NCI-H1694 (cell line): ENCODE results near the gene TMEM51.
"Not testable (repeated sequence)": the region's sequence is repeated elsewhere in the genome, so short reads cannot be mapped to it uniquely, and the experiment has no call there.

Experiments
- DNase-seq: peaks from one replicate; lab custom pipeline; 2025; lab: John Stamatoyannopoulos, UW

Gene TMEM51

GRCh38 chr1:15154480-15155036 lies 1.0 kb downstream of the TMEM51 start:
- DNase-seq = no peak

DNA sequence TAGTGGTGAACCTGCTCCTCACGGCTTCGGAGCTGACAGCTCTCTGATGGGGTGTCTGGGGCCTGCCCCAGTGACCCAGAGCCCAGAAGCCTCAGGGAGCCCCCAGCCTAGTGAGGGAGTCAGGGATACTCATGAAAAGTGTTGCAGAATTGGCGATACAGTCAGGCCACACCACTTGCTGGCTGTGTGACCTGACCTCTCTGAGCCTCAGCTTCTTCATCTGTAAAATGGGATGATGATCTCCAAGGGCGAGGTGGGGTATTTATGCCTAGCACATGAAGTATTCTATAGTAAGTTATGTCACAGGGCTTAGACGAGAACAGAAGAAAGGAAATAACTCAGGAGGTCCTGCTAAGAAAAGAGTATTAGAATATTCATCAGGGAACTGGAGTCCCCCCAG lies 1.6 kb downstream of the TMEM51 start:
- no peak for DNase-seq

- peak; percentile 27 for DNase-seq
Measured at GRCh38 chr1:15155888-15156741, 2.6 kb downstream of the TMEM51 start.

DNA sequence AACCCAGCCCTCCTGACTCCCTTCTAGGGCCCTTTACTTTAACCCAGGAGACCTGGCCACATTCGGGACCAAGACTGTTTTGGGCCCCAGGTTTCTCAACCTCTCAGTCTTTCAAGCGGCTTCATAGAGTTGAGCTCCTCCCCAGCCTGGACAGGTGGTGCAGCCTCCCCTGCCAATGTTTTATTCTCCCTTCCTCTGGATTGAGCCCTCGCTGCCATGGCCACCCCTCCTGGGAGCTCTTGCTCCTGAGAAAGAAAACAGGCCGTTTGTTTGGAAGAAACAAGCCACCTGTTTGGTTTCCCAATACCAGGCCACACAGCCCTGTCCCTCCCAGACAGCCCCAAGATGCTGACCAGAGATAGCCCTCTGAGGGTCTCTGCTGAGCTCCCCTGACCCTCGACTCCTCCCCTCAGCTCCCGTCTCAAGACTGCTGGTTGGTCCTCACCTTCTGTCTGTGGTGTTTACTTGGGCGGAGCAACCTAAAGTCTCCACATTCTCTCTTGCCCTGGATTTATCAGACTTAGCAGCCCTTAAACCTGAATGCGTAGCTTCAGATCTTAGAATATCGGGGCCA lies 3.3 kb downstream of the TMEM51 start:
- no peak for DNase-seq

GRCh38 chr1:15157524-15158399 lies 4.2 kb downstream of the TMEM51 start:
- no peak for DNase-seq

DNA sequence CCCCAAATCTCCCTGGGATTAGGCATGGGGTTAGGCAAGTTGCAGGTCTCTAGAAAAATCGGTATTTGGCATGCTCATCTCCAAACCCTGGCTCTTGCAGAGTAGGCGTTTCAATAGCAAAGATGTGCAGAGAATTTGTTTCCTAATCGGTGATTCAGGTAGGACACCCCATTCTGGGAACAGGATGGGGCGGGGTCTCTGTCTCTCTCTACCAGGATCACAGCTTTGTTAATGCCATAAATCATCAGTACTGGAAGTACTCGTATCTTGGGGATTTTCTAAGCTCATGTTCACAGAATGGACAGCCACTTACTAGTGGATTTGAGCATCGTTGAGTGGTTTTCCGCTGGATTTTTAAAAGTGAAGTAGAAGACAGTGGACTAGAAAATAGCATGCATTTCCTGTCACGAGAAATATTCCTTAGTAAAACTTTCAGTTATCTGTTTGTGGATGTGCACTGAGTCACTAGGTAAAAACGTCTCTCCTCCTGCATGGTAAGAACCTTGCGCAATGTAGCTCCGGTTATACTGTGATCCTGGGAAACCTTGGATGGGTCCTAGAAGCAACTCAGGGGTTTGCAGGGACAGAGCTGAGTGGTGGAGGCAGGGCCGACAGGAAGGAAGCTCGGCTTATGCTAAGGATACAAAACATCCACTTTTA lies 5.1 kb downstream of the TMEM51 start:
- no peak for DNase-seq

DNA sequence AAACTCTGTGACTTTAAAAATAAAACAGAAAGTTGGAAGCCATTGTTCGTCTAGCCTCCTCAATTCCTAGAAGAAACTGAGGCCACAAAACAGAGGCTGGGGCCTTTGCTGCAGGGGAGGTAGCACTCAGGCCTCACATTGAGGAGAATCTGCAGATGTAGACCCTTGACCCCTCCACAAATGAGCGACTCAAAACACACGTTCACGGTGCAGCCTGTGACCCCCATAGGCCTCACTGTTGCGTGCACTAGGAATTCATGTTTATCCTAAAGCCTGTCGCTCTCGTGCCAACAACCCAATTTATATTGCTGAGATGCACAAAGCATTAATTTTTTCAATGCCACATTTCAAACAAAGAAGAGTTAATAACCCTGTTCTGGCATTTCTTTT lies 5.6 kb downstream of the TMEM51 start:
- DNase-seq = no peak

GRCh38 chr1:15160626-15161025 lies 7.1 kb downstream of the TMEM51 start:
- peak; percentile 49 for DNase-seq

- no peak for DNase-seq
Measured at GRCh38 chr1:15167386-15167785, 13.8 kb downstream of the TMEM51 start.

DNA sequence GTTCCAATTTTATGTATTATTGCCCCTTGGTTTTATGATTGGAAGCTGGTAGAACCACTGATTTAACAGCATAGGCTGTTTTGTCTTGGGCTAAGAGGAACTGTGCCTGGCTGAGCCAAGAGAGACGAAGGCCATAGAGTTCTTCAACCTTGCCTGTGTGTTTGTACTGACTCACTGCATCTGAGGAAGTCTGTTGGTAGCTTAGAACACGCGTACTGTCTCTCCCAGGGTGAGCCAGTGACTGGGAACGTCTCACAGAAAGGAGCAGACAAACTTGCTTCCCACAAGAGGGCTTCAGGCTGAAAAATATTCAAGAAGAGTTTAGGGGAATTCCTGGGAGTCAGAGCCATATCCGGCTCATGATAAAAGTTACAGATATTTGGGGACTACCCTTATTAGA lies 14.9 kb downstream of the TMEM51 start:
- DNase-seq = no peak

DNA sequence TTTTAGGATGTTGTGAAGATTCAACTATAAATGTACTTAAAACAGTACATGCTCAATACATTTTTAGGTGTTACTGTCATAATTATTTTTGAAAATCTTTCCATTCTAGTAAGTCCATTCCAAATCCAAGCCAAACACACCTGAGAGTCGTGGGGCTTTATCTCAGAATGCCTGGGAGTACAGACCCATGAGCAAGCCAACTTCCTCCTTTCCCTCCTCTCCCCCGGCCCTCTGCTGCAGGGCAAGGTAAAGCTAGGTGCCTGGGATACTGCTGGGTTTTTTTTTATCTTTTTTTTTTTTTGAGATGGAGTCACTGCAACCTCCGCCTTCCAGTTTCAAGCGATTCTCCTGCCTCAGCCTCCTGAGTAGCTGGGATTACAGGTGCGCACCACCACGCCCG lies 16.5 kb downstream of the TMEM51 start:
- no peak for DNase-seq

DNA sequence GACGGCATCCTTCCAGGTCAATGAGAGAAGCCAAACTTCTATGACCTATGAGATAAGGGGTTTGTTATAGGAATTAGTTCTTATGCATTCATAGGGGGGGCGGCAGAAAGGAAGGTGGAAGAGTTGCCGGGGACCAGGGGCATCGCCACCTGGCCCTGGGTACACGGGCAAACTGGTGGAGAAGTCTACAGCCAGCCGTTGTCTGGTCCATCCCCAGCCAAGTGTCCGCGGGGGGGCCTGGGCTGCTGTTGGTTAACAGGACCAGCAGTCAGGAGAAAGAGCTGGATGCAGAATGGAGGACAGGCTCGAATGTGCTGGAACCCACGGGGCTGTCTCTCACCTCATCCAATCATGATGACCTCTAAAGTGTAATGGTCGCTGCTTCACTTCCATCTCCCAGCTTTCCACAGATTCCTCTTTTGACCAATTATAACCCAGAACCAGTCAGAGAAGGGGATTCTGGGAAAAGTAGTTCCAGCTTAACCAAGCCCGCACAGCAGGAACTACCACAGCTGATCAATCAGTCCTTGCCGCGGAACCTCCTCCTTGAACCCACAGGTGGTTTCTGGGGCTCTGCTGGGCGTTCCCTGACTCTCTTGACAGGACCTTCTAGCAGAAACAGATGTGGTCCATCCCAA lies 17.8 kb downstream of the TMEM51 start:
- no peak for DNase-seq

DNA sequence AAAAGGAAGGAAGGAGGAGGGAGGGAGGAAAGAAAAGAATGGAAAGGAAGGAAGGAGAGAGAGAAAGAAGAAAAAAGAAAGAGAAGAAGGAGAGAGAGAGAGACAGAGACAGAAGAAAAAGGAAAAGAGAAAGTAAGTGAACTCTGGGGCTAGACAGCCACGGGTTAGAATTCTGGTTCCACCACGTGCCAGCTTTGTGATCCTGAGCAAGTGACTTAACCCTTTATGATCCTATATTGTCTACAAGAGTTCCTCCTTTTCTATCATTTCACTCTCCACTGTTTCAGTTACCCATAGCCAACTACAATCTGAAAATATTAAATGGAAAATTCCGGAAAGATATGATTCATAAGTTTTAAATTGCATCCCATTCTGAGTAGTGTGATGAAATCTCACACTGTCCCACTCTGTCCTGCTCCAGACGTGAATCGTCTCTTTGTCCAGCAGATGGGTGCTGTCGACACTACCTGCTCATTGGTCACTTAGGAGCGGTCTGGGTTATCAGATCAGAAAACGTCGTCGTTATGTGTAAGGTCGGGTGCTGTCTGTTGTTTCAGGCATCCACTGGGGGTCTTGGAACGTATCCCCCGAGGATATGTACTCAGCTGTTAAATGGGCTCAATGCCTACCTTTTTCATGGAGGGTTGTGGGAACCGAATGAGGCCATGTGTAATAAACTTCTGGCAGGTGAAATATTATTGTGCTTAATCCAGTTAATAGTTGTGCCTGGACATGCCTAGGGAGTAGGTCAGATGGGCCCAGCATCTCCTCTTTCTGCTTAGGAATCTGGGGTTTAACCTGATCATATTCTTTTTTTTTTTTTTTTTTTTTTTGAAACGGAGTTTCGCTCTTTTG lies 19.1 kb downstream of the TMEM51 start:
- DNase-seq = no peak

DNA sequence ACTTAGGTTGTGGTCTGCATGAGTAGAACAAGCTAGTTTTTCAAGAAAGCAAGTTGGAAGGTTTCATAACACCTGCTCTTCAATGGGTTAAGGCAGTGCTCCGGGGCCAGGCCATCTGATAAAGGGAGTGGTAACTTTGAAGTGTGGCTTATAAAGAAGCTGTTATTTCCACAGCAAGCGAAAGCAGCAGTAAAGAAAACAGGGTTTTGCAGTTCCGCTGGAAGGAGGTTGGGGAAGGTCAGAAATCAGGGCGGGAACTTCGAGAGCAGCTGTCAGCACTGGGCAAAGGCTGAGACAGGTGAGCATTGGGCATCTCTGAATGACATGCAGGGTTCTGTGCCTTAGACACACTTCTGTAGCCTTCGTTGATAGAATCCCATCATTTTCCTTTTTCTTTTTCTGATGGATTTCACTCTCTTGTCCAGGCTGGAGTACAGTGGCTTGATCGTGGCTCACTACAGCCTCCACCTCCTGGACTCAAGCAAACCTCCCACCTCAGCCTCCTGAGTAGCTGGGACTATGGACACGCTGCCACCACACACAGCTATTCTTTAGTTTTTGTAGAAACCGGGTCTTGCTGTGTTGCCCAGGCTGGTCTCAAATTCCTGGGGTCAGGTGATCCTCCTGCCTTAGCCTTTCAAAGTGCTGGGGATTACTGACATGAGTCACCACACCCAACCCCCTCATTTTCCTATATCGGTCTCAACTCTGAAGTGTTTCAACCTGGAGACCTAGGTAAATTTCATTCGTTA lies 20.5 kb downstream of the TMEM51 start:
- DNase-seq = no peak

DNA sequence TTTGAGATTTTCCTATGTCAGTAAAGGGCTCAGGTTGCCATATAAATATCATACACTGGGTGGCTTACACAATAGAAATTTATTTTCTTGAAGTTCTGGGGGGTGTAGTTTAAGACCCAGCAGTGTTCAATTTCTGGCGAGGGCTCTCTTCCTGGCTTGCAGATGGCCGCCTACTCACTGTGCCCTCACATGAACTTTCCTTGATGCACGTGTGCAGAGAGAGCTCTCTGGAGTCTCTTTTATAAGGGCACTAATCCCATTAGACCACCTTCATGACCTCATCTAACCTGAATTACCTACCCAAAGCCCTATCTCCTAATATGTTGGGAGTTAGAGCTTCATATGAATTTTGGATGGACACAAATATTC lies 21.1 kb downstream of the TMEM51 start:
- DNase-seq = no peak

GRCh38 chr1:15175324-15176094 lies 22.0 kb downstream of the TMEM51 start:
- not testable (repeated sequence) for DNase-seq

DNA sequence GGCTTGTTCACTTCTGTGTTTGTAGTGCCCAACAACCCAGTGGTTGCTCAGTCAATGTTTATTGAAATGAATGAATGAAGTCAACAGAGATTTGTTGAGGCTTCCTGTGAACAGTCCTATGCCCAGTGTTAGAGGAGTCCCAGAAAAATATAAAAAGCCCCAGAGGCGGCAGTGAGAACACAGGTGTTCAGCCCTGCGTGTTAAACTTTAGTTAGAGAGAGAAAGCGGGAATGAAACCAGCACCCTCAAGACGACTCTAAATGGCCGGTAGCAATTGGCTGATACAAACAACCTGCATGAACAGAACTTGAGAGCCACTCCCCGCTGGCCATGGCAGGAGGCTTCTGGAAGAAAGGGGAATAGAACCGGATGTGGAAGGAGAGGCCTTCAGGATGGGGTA lies 22.6 kb downstream of the TMEM51 start:
- no peak for DNase-seq

- DNase-seq = no peak
Measured at GRCh38 chr1:15176898-15177665, 23.5 kb downstream of the TMEM51 start.
